ENCODE results near the gene RALGPS2. TPM values are rescaled to one million over a fixed set of nuclear protein-coding genes. Genes with fewer than 3 reads are reported as not detected.
"Not testable (repeated sequence)": the region's sequence is repeated elsewhere in the genome, so short reads cannot be mapped to it uniquely, and the experiment has no call there.

The RALGPS2 gene
- total RNA-seq, 1 donor from 2014 or later = 47.8 TPM

DNA sequence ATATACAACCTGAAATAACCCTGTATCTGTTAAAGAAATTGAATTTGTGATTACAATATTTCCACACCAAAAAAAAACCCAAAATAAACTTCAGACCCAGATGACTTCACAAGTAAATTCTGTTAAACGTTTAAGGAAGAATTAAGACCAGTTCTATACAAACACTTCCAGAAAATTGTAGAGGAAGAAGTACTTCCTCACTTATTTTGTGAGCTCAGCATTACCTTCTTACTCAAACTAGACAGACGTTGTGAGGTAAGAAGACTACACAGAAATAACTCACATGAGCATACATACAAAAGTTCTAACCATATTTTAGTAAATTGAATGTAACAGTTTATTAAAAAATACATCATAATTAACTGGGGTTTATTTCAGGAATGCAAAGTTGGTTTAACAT lies 18.8 kb downstream of the RALGPS2 start:
- Mint-ChIP-seq H3K4me1 (ENCODE audit: unreplicated experiment) (peaks cover 6% of the 10 kb centered on the region), H3K4me3 (no peak overlapping the region), H3K9me3 (peaks cover 17% of the 10 kb centered on the region), H3K27ac (no peak overlapping the region), H3K27me3 (no peaks in the 10 kb centered on the region), H3K36me3 (peaks cover 48% of the 10 kb centered on the region)
- no peak for DNase-seq (ENCODE audit: extremely low spot score, unreplicated experiment)
- TF ChIP-seq, protein P1, sequence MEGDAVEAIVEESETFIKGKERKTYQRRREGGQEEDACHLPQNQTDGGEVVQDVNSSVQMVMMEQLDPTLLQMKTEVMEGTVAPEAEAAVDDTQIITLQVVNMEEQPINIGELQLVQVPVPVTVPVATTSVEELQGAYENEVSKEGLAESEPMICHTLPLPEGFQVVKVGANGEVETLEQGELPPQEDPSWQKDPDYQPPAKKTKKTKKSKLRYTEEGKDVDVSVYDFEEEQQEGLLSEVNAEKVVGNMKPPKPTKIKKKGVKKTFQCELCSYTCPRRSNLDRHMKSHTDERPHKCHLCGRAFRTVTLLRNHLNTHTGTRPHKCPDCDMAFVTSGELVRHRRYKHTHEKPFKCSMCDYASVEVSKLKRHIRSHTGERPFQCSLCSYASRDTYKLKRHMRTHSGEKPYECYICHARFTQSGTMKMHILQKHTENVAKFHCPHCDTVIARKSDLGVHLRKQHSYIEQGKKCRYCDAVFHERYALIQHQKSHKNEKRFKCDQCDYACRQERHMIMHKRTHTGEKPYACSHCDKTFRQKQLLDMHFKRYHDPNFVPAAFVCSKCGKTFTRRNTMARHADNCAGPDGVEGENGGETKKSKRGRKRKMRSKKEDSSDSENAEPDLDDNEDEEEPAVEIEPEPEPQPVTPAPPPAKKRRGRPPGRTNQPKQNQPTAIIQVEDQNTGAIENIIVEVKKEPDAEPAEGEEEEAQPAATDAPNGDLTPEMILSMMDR (conservative IDR thresholded peaks at IDR 0.05) = no peak

DNA sequence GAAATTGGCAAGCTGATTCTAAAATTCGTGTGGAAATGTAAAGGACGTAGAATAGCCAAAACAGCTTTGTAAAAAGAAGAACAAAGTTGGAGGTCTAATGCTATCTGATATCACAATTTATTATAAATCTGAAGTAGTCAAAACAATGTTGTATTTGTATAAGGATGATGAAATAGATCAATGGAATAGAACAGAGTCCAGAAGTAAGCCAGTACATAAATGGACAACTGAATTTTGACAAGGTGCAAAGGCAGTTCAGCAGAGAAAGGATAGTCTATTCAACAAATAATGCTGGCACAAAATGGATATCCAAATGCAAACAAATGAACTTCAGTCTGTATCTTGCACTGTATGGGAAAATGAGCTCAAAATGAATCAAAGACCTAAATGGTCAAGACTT lies 20.2 kb downstream of the RALGPS2 start:
- Mint-ChIP-seq H3K27me3 (no peaks in the 10 kb centered on the region), H3K4me3 (no peak overlapping the region), H3K9me3 (peaks cover 17% of the 10 kb centered on the region), H3K4me1 (ENCODE audit: unreplicated experiment) (no peaks in the 10 kb centered on the region), H3K27ac (no peak overlapping the region), H3K36me3 (peaks cover 39% of the 10 kb centered on the region)
- TF ChIP-seq, protein P1 (conservative IDR thresholded peaks at IDR 0.05) = no peak
- no peak for DNase-seq (ENCODE audit: extremely low spot score, unreplicated experiment)

DNA sequence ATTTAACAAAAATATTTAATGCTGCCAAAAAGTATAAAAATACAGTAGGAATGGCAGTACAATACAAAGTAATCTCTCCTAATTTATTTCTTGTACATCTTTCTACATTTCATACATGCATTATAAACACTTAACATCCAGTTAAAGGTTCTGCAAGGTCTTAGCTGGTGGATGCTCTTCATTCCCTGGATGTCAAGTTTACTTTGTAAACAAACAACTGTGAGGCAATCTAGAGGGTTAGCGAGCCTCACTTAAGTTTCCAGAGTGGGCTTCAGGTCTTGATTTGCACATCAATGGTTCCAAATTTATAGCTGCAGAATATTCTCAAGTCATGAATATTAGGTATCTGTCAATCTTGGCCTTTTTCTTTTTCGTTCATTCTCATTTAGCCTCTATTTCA lies 21.3 kb downstream of the RALGPS2 start:
- peaks cover 30% of the 10 kb centered on the region for H3K36me3 Mint-ChIP-seq
- no peaks in the 10 kb centered on the region for H3K27me3 Mint-ChIP-seq
- peaks cover 16% of the 10 kb centered on the region for H3K9me3 Mint-ChIP-seq
- H3K27ac Mint-ChIP-seq = no peak overlapping the region
- H3K4me1 Mint-ChIP-seq (ENCODE audit: unreplicated experiment) = no peaks in the 10 kb centered on the region
- no peak for DNase-seq (ENCODE audit: extremely low spot score, unreplicated experiment)
- TF ChIP-seq, protein P1 (conservative IDR thresholded peaks at IDR 0.05) = no peak
- H3K4me3 Mint-ChIP-seq = no peak overlapping the region

DNA sequence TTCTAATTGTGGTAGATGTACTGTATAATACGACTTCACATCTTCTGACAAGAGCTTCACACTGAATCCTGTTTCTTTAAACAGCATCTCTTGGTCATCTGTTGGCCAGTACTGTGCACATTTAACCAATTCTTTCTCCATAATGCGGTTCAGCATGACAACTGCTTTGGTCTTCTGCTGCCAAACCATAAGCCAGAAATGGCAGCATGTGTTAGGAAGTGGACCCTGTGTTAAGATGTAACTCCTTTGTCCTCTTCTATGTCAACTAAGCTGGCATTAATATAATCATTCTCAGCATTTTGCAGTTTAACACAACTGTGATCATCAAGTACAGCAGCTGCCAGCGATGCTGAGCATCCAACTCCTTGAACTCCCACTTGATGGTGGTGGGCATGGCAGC lies 22.3 kb downstream of the RALGPS2 start:
- H3K27ac Mint-ChIP-seq; DNase-seq (ENCODE audit: extremely low spot score, unreplicated experiment); H3K27me3 Mint-ChIP-seq; H3K4me3 Mint-ChIP-seq; H3K9me3 Mint-ChIP-seq; H3K4me1 Mint-ChIP-seq (ENCODE audit: unreplicated experiment): not testable (repeated sequence)
- peaks cover 23% of the 10 kb centered on the region for H3K36me3 Mint-ChIP-seq

DNA sequence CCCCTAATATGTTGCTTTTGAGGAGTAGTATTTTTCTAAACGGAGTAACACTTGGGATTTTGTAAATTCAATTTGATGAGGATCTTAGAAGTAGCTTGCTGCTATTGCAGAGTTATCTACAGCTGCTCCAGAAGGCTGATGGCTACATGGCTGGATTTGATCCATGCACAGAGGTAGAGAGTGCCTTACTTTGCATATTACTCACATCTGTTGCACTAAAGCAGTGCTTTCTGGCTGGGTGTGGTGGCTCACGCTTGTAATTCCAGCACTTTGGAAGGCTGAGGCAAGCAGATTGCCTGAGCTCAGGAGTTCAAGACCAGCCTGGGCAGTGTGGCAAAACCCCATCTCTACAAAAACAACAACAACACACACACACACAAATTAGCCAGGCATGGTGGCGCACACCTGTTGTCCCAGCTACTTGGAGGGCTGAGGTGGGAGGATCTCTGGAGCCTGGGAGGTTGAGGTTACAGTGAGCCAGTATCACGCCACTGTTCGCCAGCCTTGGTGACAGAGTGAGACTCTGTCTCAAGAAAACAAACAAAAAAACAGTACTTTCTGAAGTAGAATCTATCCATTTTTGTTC lies 24.6 kb downstream of the RALGPS2 start:
- Mint-ChIP-seq H3K4me1 (ENCODE audit: unreplicated experiment) (no peaks in the 10 kb centered on the region), H3K27ac (no peak overlapping the region), H3K27me3 (no peaks in the 10 kb centered on the region), H3K36me3 (peaks cover 12% of the 10 kb centered on the region), H3K9me3 (no peaks in the 10 kb centered on the region), H3K4me3 (no peak overlapping the region)
- TF ChIP-seq, protein P1 (conservative IDR thresholded peaks at IDR 0.05) = no peak
- DNase-seq (ENCODE audit: extremely low spot score, unreplicated experiment) = no peak

DNA sequence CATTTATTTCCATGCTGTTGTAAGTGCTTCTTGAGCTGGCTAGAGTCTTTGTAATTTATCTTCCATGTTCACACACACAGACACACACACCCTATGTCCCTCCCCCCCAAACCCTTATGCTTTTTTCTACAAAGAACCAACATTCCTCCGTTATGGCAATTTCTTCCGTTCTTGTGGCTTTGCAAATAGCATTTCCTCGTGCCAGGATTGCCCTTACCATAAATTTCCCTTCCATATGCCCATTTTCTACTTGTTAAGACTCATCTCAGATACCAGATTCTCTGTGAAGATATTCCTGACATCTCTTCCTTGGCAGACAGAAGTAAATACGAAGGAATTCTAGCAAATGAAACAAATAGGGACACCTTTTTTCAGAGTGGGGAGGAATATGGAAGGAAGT lies 26.0 kb downstream of the RALGPS2 start:
- Mint-ChIP-seq H3K27ac (no peak overlapping the region), H3K4me3 (no peak overlapping the region), H3K9me3 (no peaks in the 10 kb centered on the region), H3K27me3 (no peaks in the 10 kb centered on the region), H3K36me3 (peaks cover 22% of the 10 kb centered on the region), H3K4me1 (ENCODE audit: unreplicated experiment) (no peaks in the 10 kb centered on the region)
- TF ChIP-seq, protein P1 (conservative IDR thresholded peaks at IDR 0.05) = no peak
- DNase-seq (ENCODE audit: extremely low spot score, unreplicated experiment) = no peak

Measured in type B pancreatic cell (in vitro differentiated cells).